ENCODE results near the gene ZNF142.
"Not testable (repeated sequence)": the region's sequence is repeated elsewhere in the genome, so short reads cannot be mapped to it uniquely, and the experiment has no call there.

The ZNF142 gene, protein sequence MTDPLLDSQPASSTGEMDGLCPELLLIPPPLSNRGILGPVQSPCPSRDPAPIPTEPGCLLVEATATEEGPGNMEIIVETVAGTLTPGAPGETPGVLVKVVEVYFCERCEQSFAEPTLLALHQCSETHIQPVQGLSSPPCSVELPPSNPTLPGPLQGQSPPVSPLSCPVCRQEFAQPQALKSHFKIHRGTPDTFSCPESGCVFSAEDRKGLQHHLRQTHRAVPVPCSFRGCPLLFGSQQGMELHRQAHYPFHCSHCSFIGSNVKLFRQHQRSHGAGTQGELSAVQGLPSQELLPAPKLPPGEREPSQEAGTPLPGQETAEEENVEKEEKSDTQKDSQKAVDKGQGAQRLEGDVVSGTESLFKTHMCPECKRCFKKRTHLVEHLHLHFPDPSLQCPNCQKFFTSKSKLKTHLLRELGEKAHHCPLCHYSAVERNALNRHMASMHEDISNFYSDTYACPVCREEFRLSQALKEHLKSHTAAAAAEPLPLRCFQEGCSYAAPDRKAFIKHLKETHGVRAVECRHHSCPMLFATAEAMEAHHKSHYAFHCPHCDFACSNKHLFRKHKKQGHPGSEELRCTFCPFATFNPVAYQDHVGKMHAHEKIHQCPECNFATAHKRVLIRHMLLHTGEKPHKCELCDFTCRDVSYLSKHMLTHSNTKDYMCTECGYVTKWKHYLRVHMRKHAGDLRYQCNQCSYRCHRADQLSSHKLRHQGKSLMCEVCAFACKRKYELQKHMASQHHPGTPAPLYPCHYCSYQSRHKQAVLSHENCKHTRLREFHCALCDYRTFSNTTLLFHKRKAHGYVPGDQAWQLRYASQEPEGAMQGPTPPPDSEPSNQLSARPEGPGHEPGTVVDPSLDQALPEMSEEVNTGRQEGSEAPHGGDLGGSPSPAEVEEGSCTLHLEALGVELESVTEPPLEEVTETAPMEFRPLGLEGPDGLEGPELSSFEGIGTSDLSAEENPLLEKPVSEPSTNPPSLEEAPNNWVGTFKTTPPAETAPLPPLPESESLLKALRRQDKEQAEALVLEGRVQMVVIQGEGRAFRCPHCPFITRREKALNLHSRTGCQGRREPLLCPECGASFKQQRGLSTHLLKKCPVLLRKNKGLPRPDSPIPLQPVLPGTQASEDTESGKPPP (N-terminal part only)

DNA sequence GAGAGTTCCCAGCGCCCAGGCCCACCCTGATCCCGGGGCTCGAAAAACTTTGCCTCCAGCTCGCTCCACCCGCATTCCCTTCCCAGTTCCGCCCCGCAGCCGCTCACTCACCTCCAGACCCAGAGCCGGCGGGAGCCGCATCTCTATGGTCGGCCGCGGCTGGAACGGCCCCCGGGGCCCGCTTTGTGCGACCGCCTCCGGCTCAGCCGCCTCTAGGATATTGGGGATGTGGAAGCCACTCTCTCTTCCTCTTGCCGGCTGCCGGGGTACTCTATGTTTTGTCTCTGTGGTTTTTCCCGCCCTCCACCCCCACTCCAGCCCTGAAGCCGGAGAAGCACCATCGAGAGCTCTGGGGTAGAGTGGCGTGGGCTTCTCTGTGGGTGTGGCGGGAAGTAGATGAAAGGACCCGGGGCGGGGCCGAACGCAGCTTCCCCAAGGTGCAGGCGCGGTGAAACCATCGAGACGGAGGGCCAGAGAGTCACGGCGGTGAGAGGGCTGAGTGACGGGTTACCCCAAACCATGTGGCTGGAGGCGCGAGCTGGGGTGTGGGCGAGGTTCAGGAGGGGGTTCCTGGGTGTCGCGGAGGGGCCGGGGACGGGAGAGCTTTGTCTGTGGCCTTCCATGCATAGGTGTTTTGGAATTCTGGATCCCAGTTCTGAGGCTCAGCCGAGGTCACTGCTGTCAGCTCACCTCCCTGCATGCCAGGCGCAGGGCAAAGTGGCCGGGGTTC, at the start of gene ZNF142, which contains the start of gene BCS1L:
ZNF142 (minus strand) TSS at position 366 of the 730 bp plus-strand sequence. CDS start 3,194 bp downstream, outside the sequence.
BCS1L (plus strand) TSS at position 426 of the 730 bp plus-strand sequence. CDS start 1,305 bp downstream, outside the sequence.
- Histone ChIP-seq H3K27ac (ENCODE audit: low read length) (peak within 1 kb of the TSS; percentile 53), H3K27me3 (ENCODE audit: control insufficient read depth in 1 of 2, insufficient read depth in 2 of 2, low read length in 2 of 2) (no peaks in the 10 kb centered on the region), H3K4me3 (ENCODE audit: low read length in 2 of 2) (peak within 1 kb of the TSS; percentile 91 to 94), H3K9me3 (ENCODE audit: control insufficient read depth in 2 of 2, low read length in 2 of 2) (no peaks in the 10 kb centered on the region), H3K36me3 (ENCODE audit: control insufficient read depth in 2 of 2, insufficient read depth in 2 of 2, low read length in 2 of 2) (peaks cover 37 to 44% of the 10 kb centered on the region in 2 donors), H3K9ac (ENCODE audit: low read length in 2 of 2) (peak within 1 kb of the TSS; percentile 81 to 82), H3K4me1 (ENCODE audit: control insufficient read depth, insufficient read depth, low read length) (peaks cover 21% of the 10 kb centered on the region)

DNA sequence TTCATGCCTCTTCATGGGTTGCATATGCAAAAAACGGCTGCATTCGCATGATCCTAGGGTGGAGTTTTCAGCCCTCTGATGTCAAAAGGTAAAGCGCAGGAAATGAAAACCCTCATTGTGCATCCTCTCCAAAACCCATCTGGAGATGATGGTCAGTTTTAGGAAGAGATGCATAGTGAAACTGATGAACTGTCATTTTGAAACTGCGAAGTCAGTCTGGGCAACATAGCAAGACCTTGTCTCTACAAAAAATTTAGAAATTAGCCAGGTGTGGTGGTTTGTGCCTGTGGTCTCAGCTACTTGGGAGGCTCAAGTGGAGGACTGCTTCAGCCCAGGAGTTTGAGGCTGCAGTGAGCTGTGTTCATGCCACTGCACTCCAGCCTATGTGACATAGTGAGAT, 48.7 kb upstream of the ZNF142 start:
- H3K27ac ChIP-seq (ENCODE audit: low read length) = no peak overlapping the region
- H3K4me1 ChIP-seq (ENCODE audit: control insufficient read depth, insufficient read depth, low read length) = peaks cover 3% of the 10 kb centered on the region
- H3K4me3 ChIP-seq (ENCODE audit: low read length in 2 of 2) = no peak overlapping the region
- no peak overlapping the region for H3K9ac ChIP-seq (ENCODE audit: low read length in 2 of 2)
- no peaks in the 10 kb centered on the region for H3K9me3 ChIP-seq (ENCODE audit: control insufficient read depth in 2 of 2, low read length in 2 of 2)
- H3K36me3 ChIP-seq (ENCODE audit: control insufficient read depth in 2 of 2, insufficient read depth in 2 of 2, low read length in 2 of 2) = no peaks in the 10 kb centered on the region
- H3K27me3 ChIP-seq (ENCODE audit: control insufficient read depth in 1 of 2, insufficient read depth in 2 of 2, low read length in 2 of 2) = no peaks in the 10 kb centered on the region

DNA sequence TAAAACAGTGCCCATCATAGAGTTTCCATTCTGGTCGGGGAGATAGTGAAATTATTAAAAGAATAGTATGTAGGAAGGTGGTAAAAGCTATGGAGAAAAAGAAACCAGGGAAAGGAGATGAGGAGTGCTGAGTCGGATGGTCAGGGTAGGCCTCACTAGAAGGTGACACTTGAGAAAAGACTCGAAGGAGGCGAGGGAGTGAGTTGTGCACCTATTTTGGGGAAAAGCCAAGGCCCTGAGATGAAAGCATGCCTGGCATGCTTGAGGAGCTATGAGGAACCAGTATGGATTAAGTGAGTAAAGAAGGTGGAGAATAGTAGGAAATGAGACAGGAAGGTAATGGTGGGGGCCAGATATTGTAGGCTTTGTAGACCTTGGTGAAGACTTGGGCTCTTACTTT, 43.9 kb upstream of the ZNF142 start:
- H3K27me3 ChIP-seq (ENCODE audit: control insufficient read depth in 1 of 2, insufficient read depth in 2 of 2, low read length in 2 of 2) = no peaks in the 10 kb centered on the region
- H3K4me1 ChIP-seq (ENCODE audit: control insufficient read depth, insufficient read depth, low read length) = no peaks in the 10 kb centered on the region
- no peak overlapping the region for H3K27ac ChIP-seq (ENCODE audit: low read length)
- no peak overlapping the region for H3K4me3 ChIP-seq (ENCODE audit: low read length in 2 of 2)
- H3K36me3 ChIP-seq (ENCODE audit: control insufficient read depth in 2 of 2, insufficient read depth in 2 of 2, low read length in 2 of 2) = peaks cover 10 to 12% of the 10 kb centered on the region in 2 donors
- no peak overlapping the region for H3K9ac ChIP-seq (ENCODE audit: low read length in 2 of 2)
- no peaks in the 10 kb centered on the region for H3K9me3 ChIP-seq (ENCODE audit: control insufficient read depth in 2 of 2, low read length in 2 of 2)

DNA sequence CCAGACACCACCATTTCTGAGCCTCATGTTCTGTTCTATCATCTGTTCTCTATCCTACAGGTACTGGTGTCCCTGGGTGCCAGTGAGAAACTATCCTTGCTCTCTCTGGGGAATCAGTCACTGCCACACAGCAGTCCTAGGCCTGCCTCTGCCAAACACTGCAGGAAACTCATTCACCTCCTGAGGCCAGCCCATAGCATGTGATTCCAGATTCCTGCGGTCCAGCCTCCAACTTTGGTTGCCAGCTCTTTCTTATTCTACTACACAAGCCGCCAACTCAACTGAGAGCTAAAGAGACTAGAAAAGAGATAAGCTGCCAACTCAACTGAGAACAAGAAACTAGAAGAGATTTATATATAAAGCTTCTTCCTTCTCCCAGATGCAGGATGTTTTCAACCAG, 42.4 kb upstream of the ZNF142 start:
- Histone ChIP-seq H3K27ac (ENCODE audit: low read length) (no peak overlapping the region), H3K27me3 (ENCODE audit: control insufficient read depth in 1 of 2, insufficient read depth in 2 of 2, low read length in 2 of 2) (no peaks in the 10 kb centered on the region), H3K36me3 (ENCODE audit: control insufficient read depth in 2 of 2, insufficient read depth in 2 of 2, low read length in 2 of 2) (peaks cover 10 to 22% of the 10 kb centered on the region in 2 donors), H3K4me3 (ENCODE audit: low read length in 2 of 2) (no peak overlapping the region), H3K4me1 (ENCODE audit: control insufficient read depth, insufficient read depth, low read length) (no peaks in the 10 kb centered on the region), H3K9me3 (ENCODE audit: control insufficient read depth in 2 of 2, low read length in 2 of 2) (no peaks in the 10 kb centered on the region), H3K9ac (ENCODE audit: low read length in 2 of 2) (no peak overlapping the region)

DNA sequence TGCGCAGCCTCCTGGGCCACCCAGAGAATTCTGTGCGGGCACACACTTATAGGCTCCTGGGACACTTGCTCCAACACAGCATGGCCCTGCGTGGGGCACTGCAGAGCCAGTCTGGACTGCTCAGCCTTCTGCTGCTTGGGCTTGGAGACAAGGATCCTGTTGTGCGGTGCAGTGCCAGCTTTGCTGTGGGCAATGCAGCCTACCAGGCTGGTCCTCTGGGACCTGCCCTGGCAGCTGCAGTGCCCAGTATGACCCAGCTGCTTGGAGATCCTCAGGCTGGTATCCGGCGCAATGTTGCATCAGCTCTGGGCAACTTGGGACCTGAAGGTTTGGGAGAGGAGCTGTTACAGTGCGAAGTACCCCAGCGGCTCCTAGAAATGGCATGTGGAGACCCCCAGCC, 39.5 kb upstream of the ZNF142 start:
- Histone ChIP-seq H3K9ac (ENCODE audit: low read length in 2 of 2) (no peak overlapping the region), H3K27ac (ENCODE audit: low read length) (no peak overlapping the region), H3K36me3 (ENCODE audit: control insufficient read depth in 2 of 2, insufficient read depth in 2 of 2, low read length in 2 of 2) (peaks cover 19 to 38% of the 10 kb centered on the region in 2 donors)

DNA sequence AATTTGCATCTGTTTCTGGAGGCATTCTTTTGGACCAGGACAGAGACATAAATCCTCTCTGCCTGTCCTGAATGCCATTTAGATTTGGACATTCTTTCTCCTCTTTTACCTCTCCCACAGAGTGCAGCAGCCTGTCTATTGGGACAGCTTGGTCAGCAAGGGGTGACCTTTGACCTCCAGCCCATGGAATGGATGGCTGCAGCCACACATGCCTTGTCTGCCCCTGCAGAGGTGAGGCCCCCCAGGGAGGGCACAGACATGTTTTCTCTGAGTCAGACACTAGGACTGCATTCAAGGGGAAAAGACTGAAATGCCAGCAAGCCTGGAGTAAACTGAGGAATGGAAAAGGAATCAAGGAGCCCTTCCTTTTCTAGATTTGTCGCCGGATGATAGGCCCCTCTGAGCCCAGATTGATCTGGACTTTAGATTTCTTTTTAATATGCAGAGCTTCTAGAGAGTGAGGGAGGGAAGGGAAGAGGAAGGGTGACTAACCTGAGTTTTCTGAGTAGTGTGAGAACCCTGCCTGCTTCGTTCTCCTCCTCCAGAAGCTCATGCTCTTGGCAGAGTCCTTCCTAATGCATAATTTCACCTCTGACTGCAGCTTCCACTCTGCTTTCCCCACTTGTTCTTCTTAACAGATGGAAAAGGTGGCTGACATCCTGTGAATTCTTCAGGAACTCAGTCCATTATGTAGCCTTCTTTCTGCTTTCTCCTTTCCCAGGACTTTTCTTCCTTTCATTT, 35.2 kb upstream of the ZNF142 start:
- Histone ChIP-seq H3K4me1 (ENCODE audit: control insufficient read depth, insufficient read depth, low read length) (no peaks in the 10 kb centered on the region), H3K4me3 (ENCODE audit: low read length in 2 of 2) (no peak overlapping the region), H3K9me3 (ENCODE audit: control insufficient read depth in 2 of 2, low read length in 2 of 2) (no peaks in the 10 kb centered on the region), H3K27me3 (ENCODE audit: control insufficient read depth in 1 of 2, insufficient read depth in 2 of 2, low read length in 2 of 2) (no peaks in the 10 kb centered on the region), H3K27ac (ENCODE audit: low read length) (no peak overlapping the region), H3K36me3 (ENCODE audit: control insufficient read depth in 2 of 2, insufficient read depth in 2 of 2, low read length in 2 of 2) (peaks cover 39 to 61% of the 10 kb centered on the region in 2 donors), H3K9ac (ENCODE audit: low read length in 2 of 2) (no peak overlapping the region)

More for the DNA sequence above, 39.5 kb upstream of the ZNF142 start:
- Histone ChIP-seq H3K4me1 (ENCODE audit: control insufficient read depth, insufficient read depth, low read length) (no peaks in the 10 kb centered on the region), H3K4me3 (ENCODE audit: low read length in 2 of 2) (no peak overlapping the region), H3K9me3 (ENCODE audit: control insufficient read depth in 2 of 2, low read length in 2 of 2) (no peaks in the 10 kb centered on the region), H3K27me3 (ENCODE audit: control insufficient read depth in 1 of 2, insufficient read depth in 2 of 2, low read length in 2 of 2) (no peaks in the 10 kb centered on the region)

DNA sequence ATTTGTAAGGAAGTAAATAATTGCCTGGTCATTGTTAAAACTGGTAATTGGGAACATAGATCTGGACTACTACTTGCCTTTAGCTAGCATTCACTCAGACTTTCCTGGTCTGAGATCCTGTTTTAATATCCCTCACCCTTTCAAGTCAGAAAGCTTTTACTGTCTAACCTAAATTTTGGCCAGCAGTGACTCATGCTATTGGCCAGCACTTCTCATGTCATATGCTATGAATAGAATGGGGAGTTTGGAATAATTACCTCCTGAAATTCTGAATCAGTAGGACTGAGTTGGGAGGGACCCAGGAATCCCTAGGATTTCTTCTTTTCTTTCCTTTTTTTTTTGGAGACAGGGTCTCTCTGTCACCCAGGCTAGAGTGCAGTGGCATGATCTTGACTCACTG, 31.8 kb upstream of the ZNF142 start:
- no peaks in the 10 kb centered on the region for H3K4me1 ChIP-seq (ENCODE audit: control insufficient read depth, insufficient read depth, low read length)
- H3K9me3 ChIP-seq (ENCODE audit: control insufficient read depth in 2 of 2, low read length in 2 of 2) = no peaks in the 10 kb centered on the region
- H3K27me3 ChIP-seq (ENCODE audit: control insufficient read depth in 1 of 2, insufficient read depth in 2 of 2, low read length in 2 of 2) = no peaks in the 10 kb centered on the region
- peaks cover 26 to 46% of the 10 kb centered on the region in 2 donors for H3K36me3 ChIP-seq (ENCODE audit: control insufficient read depth in 2 of 2, insufficient read depth in 2 of 2, low read length in 2 of 2)
- H3K4me3 ChIP-seq (ENCODE audit: low read length in 2 of 2) = no peak overlapping the region
- no peak overlapping the region for H3K9ac ChIP-seq (ENCODE audit: low read length in 2 of 2)
- H3K27ac ChIP-seq (ENCODE audit: low read length) = no peak overlapping the region

DNA sequence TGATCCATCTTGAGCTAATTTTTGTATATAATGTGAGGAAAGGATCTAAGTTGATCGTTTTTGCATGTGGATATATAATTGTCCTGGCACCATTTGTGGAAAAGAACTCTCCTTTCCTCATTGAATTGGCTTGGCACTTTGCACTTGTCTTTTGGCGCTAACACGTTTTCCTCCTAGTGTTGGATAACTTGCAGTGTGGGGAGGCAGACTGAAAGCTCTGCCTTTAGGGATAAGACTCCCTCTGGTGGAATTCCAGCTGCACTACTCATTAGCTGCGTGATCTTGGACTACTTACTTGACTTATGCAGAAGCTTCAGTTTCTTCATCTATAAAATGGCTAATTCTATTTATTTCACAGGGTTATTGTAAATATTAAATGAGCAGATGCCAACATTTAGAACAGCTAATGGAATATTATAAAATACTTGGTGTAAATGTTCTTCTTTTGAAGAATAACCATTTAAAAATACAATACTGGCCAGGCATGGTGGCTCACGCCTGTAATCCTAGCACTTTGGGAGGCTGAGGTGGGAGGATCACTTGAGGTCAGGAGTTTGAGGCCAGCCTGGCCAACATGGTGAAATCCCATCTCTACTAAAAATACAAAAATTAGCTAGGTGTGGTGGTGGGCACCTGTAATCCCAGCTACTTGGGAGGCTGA, 28.1 kb upstream of the ZNF142 start:
- peaks cover 10 to 27% of the 10 kb centered on the region in 2 donors for H3K36me3 ChIP-seq (ENCODE audit: control insufficient read depth in 2 of 2, insufficient read depth in 2 of 2, low read length in 2 of 2)
- H3K27me3 ChIP-seq (ENCODE audit: control insufficient read depth in 1 of 2, insufficient read depth in 2 of 2, low read length in 2 of 2); H3K9me3 ChIP-seq (ENCODE audit: control insufficient read depth in 2 of 2, low read length in 2 of 2); H3K9ac ChIP-seq (ENCODE audit: low read length in 2 of 2); H3K4me1 ChIP-seq (ENCODE audit: control insufficient read depth, insufficient read depth, low read length); H3K27ac ChIP-seq (ENCODE audit: low read length); H3K4me3 ChIP-seq (ENCODE audit: low read length in 2 of 2): not testable (repeated sequence)

DNA sequence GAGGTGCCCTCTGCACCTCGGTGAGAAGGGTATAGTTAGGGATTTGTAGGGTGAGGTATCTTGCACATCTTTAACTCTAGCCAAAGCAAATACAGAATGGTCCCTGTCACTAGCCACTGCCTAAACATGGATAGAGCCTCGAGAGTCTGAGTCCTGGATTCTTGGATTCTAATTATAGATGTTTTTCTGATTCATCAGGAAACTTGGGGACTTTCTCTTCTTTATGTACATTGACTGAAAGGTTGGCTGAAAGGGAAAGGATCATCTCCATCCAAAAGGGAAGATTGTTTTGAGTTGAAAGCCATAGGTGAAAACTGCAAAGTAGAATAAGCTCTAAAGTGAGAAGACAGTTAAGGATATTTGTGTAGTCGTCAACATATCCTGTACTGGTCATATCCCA, 20.6 kb upstream of the ZNF142 start:
- Histone ChIP-seq H3K36me3 (ENCODE audit: control insufficient read depth in 2 of 2, insufficient read depth in 2 of 2, low read length in 2 of 2) (peaks cover 0 to 26% of the 10 kb centered on the region in 2 donors), H3K4me3 (ENCODE audit: low read length in 2 of 2) (no peak overlapping the region)

More for the DNA sequence above, 20.6 kb upstream of the ZNF142 start:
- Histone ChIP-seq H3K27me3 (ENCODE audit: control insufficient read depth in 1 of 2, insufficient read depth in 2 of 2, low read length in 2 of 2) (no peaks in the 10 kb centered on the region), H3K27ac (ENCODE audit: low read length) (no peak overlapping the region), H3K9ac (ENCODE audit: low read length in 2 of 2) (no peak overlapping the region), H3K4me1 (ENCODE audit: control insufficient read depth, insufficient read depth, low read length) (no peaks in the 10 kb centered on the region), H3K9me3 (ENCODE audit: control insufficient read depth in 2 of 2, low read length in 2 of 2) (no peaks in the 10 kb centered on the region)
